Measurements from ENCODE around the gene SASS6.

SASS6 gene

GRCh38 chr1:100152271-100152670 is 19.5 kb upstream of the SASS6 start:
- TF ChIP-seq GLIS3 (CRISPR knock-in tag; IDR thresholded peaks at IDR 0.05) (no peak), PPARA (CRISPR knock-in tag; IDR thresholded peaks at IDR 0.05; ENCODE audit: borderline replicate concordance) (no peak), ZNF565 (CRISPR knock-in tag; conservative IDR thresholded peaks at IDR 0.05; ENCODE audit: low read depth) (no peak), CSDC2 (CRISPR knock-in tag; IDR thresholded peaks at IDR 0.05) (no peak), SNAI2 (CRISPR knock-in tag; IDR thresholded peaks at IDR 0.05) (no peak), TCF4 (CRISPR knock-in tag; IDR thresholded peaks at IDR 0.05; ENCODE audit: borderline replicate concordance) (no peak), ZNF8 (CRISPR knock-in tag; IDR thresholded peaks at IDR 0.05) (no peak), BACH2 (CRISPR knock-in tag; IDR thresholded peaks at IDR 0.05; ENCODE audit: borderline replicate concordance) (no peak), ESRRG (CRISPR knock-in tag; IDR thresholded peaks at IDR 0.05) (no peak), TSHZ2 (CRISPR knock-in tag; IDR thresholded peaks at IDR 0.05) (no peak), ISL1 (CRISPR knock-in tag; IDR thresholded peaks at IDR 0.05) (no peak), TOX (CRISPR knock-in tag; IDR thresholded peaks at IDR 0.05; ENCODE audit: borderline replicate concordance) (no peak), ZFP30 (CRISPR knock-in tag; IDR thresholded peaks at IDR 0.05) (no peak), CREB5 (CRISPR knock-in tag; IDR thresholded peaks at IDR 0.05; ENCODE audit: low read depth) (no peak), ZC3H10 (CRISPR knock-in tag; IDR thresholded peaks at IDR 0.05) (no peak)
- TF ChIP-seq, protein P1, sequence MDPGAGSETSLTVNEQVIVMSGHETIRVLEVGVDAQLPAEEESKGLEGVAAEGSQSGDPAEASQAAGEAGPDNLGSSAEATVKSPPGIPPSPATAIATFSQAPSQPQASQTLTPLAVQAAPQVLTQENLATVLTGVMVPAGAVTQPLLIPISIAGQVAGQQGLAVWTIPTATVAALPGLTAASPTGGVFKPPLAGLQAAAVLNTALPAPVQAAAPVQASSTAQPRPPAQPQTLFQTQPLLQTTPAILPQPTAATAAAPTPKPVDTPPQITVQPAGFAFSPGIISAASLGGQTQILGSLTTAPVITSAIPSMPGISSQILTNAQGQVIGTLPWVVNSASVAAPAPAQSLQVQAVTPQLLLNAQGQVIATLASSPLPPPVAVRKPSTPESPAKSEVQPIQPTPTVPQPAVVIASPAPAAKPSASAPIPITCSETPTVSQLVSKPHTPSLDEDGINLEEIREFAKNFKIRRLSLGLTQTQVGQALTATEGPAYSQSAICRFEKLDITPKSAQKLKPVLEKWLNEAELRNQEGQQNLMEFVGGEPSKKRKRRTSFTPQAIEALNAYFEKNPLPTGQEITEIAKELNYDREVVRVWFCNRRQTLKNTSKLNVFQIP (CRISPR knock-in tag; IDR thresholded peaks at IDR 0.05; ENCODE audit: borderline replicate concordance, low read depth): no peak
- no peak for ATAC-seq

DNA sequence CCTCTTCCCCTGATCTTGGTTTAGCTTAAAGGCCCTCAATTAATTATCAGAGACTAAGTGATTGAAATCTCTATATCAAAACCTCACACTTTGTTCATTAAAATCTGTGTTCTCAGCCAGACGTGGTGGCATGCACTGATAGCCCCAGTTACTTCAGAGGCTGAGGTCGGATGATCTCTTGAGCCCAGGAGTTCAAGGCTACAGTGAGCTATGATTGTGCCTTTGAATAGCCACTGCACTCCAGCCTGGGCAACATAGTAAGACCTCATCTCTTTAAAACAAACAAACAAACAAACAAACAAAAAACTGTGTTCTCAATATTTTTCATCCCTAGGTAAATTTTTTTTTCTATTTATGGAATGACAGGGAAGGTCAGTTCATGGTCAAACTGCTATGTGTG is 18.9 kb upstream of the SASS6 start:
- TF ChIP-seq SNAI2 (CRISPR knock-in tag; IDR thresholded peaks at IDR 0.05): no peak
- no peak for TF ChIP-seq OSR1 (CRISPR knock-in tag; IDR thresholded peaks at IDR 0.05)
- TF ChIP-seq, protein P1 (CRISPR knock-in tag; IDR thresholded peaks at IDR 0.05; ENCODE audit: borderline replicate concordance, low read depth): no peak
- no peak for TF ChIP-seq TSHZ2 (CRISPR knock-in tag; IDR thresholded peaks at IDR 0.05)
- no peak for TF ChIP-seq ZNF565 (CRISPR knock-in tag; conservative IDR thresholded peaks at IDR 0.05; ENCODE audit: low read depth)
- no peak for TF ChIP-seq GLIS3 (CRISPR knock-in tag; IDR thresholded peaks at IDR 0.05)
- TF ChIP-seq ZC3H10 (CRISPR knock-in tag; IDR thresholded peaks at IDR 0.05): no peak
- TF ChIP-seq RARB (CRISPR knock-in tag; IDR thresholded peaks at IDR 0.05): no peak
- no peak for TF ChIP-seq ZNF8 (CRISPR knock-in tag; IDR thresholded peaks at IDR 0.05)
- TF ChIP-seq ZFP30 (CRISPR knock-in tag; IDR thresholded peaks at IDR 0.05): no peak
- TF ChIP-seq BACH2 (CRISPR knock-in tag; IDR thresholded peaks at IDR 0.05; ENCODE audit: borderline replicate concordance): no peak
- no peak for TF ChIP-seq ISL1 (CRISPR knock-in tag; IDR thresholded peaks at IDR 0.05)
- TF ChIP-seq TOX (CRISPR knock-in tag; IDR thresholded peaks at IDR 0.05; ENCODE audit: borderline replicate concordance): no peak
- no peak for TF ChIP-seq ESRRG (CRISPR knock-in tag; IDR thresholded peaks at IDR 0.05)
- no peak for TF ChIP-seq ARNTL (CRISPR knock-in tag; IDR thresholded peaks at IDR 0.05; ENCODE audit: borderline replicate concordance, low read depth)
- no peak for ATAC-seq

GRCh38 chr1:100147875-100148274 is 15.1 kb upstream of the SASS6 start:
- no peak for ATAC-seq
- no peak for TF ChIP-seq TCF4 (CRISPR knock-in tag; IDR thresholded peaks at IDR 0.05; ENCODE audit: borderline replicate concordance)
- TF ChIP-seq, protein P1 (CRISPR knock-in tag; IDR thresholded peaks at IDR 0.05; ENCODE audit: borderline replicate concordance, low read depth): no peak
- no peak for TF ChIP-seq TSHZ2 (CRISPR knock-in tag; IDR thresholded peaks at IDR 0.05)
- TF ChIP-seq ZFP30 (CRISPR knock-in tag; IDR thresholded peaks at IDR 0.05): no peak
- TF ChIP-seq ESRRG (CRISPR knock-in tag; IDR thresholded peaks at IDR 0.05): no peak
- TF ChIP-seq ARNTL (CRISPR knock-in tag; IDR thresholded peaks at IDR 0.05; ENCODE audit: borderline replicate concordance, low read depth): no peak
